HG02759 (cell line): ENCODE measurements around the gene LOXHD1.

Experiments
- ATAC-seq: cut with Tn5 transposase; IDR thresholded peaks from one replicate; pipeline ENCODE4 v1.9.1; 2021; ENCODE audit warnings: mild to moderate bottlenecking, moderate library complexity; ENCODE audit not compliant: unreplicated experiment

The LOXHD1 gene

DNA sequence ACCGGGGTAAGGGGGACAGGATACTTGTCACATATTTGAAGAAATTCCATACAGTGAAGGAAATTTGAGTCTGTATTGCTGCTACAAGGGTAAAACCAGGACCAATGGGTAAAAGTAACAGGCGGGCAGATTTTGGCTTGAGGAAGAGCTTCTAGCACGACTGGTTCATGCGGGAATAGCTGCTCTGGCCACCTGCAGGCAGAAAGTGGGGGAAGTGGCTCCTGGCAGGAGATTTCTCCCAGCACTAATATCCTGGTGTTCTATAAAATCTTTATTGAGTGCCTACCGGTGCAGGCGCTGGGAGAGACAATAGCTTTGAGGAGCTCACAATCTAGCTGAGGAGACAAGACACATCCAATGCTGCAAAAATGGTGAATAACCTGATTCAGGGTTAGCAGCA is 198.5 kb downstream of the LOXHD1 start:
- no peak for ATAC-seq

DNA sequence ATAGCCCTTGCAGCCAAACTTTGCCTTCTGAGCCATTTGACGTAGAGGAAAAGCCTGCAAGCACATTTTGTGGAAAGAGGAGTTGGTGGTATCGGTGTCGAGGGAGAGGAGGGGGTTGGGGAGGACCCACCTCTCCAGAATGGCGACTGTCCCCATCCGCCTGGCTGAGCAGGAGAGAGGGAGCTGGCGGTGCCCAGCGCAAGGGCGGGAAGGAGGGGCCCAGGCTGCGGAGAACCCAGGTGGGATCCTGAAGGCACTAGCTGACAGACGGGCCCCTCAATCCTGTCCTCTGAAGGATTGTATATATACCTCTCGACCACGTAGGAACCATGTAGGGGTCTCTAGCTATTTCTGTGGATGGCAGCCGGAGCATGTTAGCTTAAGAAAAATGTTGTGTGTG is 200.3 kb downstream of the LOXHD1 start:
- no peak for ATAC-seq

DNA sequence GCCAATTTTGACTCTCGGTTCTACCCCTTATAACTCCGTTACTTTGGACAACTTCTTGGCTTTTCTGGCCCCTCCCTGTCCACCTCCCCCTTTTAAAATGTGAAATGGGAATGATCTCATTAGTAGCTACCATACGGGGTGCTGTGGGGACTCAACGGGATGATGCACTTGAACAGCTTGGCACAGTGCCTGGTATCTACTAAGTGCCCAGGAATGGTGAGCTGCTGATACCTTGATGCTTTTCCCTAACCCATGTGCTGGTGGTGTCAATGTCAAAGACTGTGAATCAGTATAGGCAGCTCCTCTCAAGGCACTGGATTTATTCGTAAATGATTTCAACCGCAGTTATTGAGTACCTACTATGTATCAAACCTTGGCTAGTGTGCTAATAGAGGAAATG is 204.2 kb downstream of the LOXHD1 start:
- no peak for ATAC-seq

DNA sequence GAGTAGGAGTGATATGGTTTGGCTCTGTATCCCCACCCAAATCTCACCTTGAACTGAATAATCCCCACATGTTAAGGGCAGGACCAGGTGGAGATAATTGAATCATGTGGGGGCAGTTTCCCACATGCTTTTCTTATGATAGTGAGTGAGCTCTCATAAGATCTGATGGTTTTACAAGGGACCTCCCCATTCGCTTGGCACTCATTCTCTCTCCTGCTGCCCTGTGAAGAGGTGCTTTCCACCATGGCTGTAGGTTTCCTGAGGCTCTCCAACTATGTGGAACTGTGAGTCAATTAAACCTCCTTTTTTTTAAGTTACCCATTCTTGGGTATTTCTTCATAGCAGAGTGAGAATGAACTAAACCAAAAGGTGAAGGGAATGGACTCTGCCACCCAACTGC is 207.5 kb downstream of the LOXHD1 start:
- ATAC-seq = no peak

DNA sequence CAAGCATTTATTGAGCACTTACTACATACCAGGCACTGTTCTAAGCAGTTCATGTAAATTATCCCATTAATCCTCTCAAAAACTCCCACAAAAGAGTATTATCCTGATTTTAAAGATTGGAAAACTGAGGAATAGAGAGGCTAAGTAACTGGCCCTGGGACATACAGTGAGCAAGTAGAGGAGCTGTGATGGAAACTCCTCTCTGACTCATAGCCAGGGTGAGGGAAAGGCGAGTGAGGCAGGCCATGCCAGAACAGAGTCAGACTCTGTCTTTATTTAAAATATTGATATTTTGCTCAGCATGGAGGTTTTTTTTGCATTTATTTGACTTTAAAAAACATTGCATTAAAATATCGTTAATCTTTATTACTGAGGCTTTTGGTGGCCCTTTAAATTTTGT is 208.0 kb downstream of the LOXHD1 start:
- ATAC-seq = no peak

DNA sequence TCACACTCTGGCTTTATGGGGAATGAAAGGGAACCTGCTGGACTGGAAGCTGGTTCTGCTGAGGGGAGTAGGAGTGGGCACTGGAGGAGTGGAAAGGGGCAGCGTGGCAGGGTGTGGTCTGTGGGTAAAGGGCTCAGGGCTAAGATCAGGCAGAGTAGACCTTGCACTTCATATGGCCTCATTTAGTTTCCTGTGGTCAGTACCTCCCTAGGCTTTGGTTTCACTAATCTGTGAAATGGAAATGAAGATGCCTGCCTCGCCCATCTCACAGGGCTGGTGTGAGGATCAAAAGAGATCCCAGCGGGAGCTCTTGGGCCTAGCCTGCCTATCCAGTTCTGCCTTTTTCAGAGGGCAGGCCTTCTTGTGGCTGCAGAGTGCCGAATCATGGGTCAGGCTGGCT is 208.7 kb downstream of the LOXHD1 start:
- no peak for ATAC-seq

DNA sequence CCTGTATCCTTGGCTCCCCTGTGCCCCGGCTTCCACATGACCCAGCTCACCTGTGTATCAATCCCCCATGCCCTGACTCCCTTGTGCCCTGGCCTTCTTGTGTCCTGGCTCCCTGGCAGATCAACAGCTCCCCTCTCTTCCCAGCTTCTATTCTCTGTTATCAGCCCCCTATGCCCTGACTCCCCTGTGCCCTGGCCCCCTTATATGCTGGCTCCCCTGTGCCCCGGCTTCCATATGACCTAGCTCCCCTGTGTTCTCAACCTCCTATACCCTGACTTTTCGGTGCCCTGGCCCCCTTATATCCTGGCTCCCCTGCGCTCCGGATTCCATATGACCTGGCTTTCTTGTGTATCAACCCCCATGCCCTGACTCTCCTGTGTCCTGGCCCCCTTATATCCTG is 209.2 kb downstream of the LOXHD1 start:
- no peak for ATAC-seq

DNA sequence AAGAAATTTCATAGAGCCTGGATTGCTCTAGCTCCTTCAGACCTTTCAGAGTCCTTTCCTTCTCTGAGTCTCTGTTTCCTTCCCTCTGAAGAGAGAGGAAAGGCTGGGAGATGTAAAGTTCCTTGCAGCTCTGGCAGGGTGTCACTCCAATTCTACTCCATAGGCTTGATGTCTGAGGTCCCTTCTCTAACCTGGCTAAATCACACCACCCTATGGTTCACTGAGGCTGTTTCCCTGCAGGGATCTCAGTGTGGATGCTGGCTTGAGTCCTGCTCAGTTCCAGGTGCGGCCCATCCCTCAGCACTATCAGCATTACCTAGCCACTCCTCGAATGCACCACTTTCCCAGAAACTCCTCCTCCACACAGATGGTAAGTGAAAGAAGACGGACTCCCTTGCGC is 209.7 kb downstream of the LOXHD1 start:
- no peak for ATAC-seq

DNA sequence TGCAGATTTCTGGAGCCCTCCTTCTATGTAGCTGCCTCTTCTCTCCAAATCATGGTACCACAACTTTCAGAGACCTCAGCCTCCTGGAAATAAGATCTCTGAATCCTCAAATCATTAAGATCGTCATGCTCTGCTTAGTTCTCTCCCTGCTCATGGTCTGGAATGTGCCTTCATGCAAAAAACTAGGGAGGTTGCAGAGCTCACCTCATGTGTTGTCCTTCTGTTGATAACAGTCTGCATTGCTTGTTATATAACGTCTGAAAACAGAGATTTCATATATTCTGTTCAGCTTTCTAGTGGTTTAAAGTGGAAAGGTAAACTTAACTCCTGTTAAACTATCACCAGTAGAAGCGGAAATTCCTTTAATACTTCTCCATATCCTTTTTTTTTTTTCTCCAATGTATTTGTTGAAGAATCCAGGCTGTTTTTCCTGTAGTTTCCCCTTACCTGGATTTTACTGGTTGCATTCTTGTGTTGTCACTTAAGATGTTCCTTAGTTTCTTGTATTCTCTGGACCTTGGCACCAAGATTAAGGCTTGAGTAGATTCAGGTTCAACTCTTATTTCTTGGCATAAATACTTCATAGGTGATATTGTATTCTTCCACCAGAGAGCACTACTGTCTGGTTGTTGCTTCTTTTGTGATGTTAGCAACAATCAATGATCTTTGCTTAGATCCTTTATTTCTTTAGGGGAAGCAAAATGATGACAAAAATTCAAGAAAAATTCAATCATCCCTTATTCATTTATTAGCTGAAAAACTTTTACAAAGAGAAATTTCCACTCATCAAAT is 211.3 kb downstream of the LOXHD1 start:
- ATAC-seq = no peak

DNA sequence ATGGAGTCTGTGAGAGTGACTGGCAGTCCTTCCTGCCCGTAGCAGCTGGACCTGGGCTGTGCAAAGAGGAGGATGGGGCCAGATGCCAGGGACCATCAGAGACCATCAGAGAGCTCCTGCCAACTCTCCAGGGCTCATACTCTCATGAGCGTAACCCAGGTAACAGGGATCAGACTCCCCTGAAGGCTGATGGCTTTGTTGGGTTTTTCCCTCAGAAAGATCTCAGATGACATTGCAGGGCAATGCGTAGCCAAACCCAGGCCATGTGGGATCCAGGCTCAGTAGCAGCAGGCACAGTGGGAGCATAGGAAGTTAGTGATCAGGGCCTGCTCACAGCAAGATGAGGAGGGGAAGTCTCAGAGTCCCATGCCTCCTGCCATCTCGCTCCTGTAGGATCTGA is 218.0 kb downstream of the LOXHD1 start:
- no peak for ATAC-seq

DNA sequence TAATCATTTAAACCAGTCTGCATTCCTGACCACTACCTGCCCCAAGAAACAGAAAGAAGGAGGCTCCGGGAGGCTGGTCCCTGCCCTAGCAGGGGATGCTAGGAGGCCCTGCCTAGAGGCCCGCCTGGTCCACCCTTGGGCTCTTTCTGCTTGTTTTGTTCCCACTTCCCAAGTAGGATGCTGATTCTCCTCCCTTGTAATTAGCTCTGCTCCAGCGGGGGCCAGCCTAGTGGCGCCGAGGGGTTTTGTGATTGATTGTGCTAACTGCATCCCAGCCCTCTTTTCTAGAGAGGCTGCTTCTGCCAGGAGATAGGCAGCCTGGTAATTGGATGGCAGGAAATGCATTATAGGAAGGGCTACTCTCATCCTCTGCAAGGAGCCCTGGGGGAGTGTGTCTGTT is 220.0 kb downstream of the LOXHD1 start:
- no peak for ATAC-seq

DNA sequence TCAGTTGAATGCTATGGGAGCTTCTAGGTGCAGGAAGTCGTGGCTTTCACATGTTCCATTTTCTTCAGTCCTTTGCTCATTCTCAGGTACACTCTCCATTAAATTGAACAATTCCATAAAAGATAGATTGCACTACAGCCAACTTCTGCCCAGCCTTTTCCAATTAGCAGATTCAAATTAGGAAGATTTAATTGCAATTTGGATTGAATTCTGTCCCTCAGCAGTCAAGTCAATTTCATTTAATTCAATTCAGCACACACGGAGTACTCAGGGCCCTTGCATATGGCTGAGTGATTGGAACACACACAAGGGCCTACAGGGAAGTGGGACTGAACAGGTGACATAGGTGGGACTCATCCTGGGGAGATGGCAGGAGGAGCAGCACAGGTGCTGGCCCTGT is 220.4 kb downstream of the LOXHD1 start:
- no peak for ATAC-seq

DNA sequence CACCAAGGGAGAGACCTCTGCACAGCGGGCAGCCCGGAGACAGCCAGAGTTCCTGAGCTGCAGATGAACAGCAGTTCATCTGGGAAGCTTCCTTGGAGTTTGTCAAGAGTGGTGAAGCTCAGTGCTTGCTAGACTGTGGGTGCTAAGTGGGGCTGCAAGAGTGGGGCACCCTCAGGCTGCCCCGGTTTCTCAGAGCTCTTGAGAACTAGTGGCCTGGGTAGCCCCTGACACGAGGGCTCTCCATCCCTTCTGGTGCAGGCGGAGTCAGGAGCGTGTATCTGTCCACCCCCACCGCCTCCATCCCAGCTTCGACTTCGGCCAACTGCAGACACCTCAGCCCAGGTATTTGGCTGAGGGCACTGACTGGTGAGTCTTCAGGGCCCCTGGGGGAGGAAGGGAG is 222.0 kb downstream of the LOXHD1 start:
- no peak for ATAC-seq

DNA sequence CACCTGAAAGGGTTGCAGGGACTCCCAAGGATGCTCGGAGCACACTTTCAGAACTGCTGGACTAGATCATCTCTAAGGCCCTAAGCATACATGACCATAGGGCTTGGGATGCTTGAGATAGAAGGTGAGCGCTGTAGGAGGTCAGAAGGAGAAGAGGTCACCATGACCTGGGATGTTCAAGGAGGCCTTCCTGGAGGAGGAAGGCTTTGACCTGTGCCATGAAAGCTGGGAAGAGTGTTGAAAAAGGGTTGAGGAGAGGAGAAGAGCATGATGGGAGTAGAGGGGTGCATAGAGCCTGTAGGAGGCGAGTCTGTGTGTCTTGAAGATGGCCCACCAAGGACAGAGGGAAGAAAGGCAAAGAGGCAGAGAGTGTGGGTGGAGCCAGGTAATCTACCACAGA is 222.4 kb downstream of the LOXHD1 start:
- no peak for ATAC-seq

DNA sequence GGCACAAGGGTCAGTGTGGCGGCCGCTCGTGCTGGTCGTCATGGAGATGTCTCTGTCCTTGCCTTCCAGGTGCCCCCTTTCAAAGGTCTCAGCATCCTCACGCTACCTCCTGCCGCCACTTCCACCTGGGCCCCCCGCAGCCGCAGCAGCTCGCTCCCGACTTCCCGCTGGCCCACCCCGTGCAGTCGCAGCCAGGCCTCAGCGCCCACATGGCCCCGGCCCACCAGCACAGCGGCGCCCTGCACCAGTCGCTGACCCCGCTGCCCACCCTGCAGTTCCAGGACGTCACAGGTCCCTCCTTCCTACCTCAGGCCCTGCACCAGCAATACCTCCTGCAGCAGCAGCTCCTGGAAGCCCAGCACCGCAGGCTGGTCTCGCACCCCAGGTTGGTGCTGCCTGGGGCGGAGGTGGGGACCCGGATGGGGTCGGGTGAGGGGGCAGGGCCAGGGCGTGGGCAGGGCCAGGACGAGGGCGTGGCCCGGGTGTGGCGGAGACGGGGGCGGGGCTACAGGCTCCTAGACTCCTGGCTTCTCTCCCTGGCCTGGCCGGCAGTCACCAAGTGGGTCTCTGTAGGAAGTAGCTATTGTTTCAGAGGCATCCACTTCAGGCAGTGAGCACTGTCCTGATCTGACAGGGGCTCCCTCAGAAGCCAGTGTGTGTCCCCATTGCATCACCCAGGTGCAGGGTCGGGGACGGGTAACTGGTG is 223.7 kb downstream of the LOXHD1 start:
- ATAC-seq = no peak

DNA sequence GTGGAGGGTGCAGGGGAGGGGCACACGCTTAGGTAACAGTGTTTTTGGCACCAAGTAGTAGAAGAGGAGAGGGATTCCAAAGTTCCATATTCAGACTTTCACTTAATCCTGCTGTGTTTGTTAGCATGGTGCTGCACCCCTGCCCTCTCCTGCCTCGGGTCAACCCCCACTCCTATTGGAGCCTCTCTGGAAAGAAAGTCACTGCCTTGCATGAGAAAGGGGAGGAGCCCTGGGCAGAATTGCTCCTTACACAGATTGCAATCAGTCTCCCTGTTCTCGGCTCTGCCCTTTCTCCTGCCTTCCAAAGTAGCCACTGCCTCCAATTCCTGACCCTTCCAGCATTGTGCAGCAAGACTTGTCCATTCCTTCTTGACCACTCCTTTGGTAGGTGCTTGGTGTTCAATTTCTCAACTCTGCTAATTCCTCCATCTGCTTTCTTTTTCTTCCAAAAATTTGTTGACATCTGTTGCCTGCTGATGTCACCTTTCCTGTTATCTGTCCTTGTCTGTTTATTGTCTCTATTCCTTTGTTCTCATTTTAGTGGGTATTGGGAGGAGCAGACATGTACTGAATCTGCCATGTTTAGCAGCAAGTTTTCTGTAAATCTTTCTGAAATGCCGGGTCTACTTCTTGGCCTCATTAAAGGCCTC is 225.4 kb downstream of the LOXHD1 start:
- no peak for ATAC-seq

DNA sequence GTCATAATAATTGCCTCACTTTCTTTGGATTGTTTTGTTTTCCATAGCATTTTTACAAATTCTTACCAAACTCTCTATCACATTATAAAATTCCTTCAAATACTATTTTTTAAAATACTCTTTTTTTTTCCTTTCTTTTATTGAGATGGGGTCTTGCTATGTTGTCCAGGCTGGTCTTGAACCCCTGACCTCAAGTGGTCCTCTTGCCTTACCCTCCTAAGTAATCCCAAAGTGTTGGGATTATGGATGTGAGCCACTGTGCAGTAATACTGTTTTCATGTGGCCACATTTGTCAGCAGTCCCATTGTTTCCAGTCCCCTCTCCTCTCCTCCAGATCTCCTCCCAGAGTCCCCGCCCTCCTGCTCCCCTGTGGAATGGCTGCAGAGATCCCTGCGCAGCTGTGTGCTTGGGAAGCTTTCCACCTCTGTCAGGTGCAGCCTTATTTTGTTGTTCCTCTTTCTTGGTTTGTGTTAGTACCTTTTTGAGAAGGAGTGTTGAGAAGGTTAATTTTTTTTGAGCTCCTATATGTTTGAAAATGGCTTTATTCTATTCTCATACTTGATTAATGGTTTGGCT is 227.3 kb downstream of the LOXHD1 start:
- ATAC-seq = no peak

DNA sequence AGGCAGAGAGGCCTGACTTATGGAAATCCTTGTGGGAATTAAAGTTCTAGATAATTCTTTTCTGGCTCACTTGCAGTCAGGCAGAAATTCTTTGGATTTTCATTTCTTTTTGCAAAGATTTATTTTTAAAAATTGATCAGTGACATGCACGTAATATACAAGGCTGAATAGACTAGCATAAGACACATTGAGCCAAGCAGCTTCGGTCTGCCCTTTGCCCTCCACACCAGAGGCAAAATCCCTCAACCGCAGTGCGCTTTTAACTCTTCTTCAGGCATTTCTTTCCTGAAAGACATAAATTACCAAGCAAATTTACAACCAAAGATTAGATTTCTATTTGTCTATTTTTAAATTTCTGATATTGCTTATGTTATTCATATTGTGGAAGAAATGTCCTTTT is 227.9 kb downstream of the LOXHD1 start:
- no peak for ATAC-seq

DNA sequence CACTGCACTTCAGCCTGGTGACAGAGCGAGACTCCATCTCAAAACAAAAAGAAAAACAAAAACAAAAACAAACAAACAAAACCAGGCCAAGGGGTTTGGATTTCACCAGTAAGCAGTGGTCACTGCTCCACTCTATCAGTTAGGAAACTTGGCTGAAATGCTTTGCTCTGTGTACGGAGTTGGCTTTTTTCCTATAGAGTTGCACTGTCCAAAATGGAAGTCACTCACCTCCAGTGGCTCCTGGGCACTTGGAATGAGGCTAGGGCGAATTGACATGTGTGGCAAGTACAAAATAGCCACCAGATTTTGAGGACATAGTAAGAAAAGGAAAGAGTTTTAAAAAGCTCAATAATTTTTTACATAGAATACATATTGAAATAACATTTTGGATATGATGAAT is 228.7 kb downstream of the LOXHD1 start:
- ATAC-seq = no peak

DNA sequence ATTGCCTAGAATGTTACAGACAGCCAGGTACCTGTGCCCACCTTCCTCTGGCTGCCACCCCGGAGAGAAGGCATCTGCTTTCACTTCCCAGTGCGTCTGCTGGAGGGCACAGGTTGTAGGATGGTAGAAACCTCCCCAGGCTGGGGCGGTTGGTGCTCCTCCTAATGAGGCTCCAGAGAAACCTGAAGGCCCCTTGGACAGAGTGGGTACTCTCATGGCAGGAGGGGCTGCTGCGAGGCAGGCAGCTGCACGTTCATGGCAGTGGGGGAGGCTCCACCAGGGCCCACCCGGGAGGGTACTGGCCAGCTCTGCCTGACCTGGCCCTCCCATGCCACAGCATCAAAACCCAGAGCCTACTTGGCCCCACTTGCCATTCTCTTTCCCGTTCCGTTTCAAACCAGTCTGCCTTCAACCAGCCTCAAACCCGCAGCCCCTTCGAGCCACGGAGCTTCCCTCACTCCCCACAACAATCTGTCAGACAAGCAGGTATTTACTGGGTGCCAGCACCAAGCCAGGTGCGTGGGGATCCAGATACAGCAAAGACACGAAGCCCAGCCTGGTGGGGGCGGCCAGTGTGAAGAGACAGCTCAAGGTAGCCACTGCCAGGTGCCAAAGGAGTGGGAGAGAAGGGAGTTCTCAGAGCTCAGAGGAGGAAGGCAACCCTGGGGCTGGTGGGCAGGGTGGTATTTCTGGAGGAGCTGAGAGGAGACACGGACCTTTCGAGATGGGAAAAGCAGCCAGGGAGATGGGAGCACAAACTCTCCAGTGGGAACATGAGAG is 229.6 kb downstream of the LOXHD1 start:
- no peak for ATAC-seq
